HEK293T (cell line): Measurements from ENCODE around the gene MATN1.

Experiments
- BHLHE40 ChIP-seq: fragments of 450-650 bp; IDR thresholded peaks from 2 replicates; pipeline ENCODE4 v1.6.1; 2016; ENCODE audit warnings: mild to moderate bottlenecking, moderate library complexity, borderline replicate concordance
- ELF4 ChIP-seq: fragments of 450-650 bp; IDR thresholded peaks from 2 replicates; pipeline ENCODE4 v1.6.1; 2017; ENCODE audit warnings: antibody characterized with exemption
- FOXA1 ChIP-seq: fragments of 450-650 bp; IDR thresholded peaks from 2 replicates; pipeline ENCODE4 v1.6.1; 2016; ENCODE audit warnings: mild to moderate bottlenecking
- FOXM1 ChIP-seq: fragments of 450-650 bp; IDR thresholded peaks from 2 replicates; pipeline ENCODE4 v1.6.1; 2017; ENCODE audit warnings: mild to moderate bottlenecking, borderline replicate concordance
- HDGF ChIP-seq: fragments of 450-650 bp; IDR thresholded peaks from 2 replicates; pipeline ENCODE4 v1.6.1; 2017; ENCODE audit warnings: antibody characterized with exemption, borderline replicate concordance
- L3MBTL2 ChIP-seq: fragments of 450-650 bp; conservative IDR thresholded peaks from 2 replicates; pipeline ENCODE4 v1.6.1; 2016; ENCODE audit warnings: mild to moderate bottlenecking
- NFRKB ChIP-seq: fragments of 450-650 bp; IDR thresholded peaks from 2 replicates; pipeline ENCODE4 v1.6.1; 2016; ENCODE audit warnings: mild to moderate bottlenecking, moderate library complexity
- PKNOX1 ChIP-seq: fragments of 450-650 bp; IDR thresholded peaks from 2 replicates; pipeline ENCODE4 v1.6.1; 2016
- SP1 ChIP-seq: fragments of 450-650 bp; IDR thresholded peaks from 2 replicates; pipeline ENCODE4 v1.6.1; 2017
- SUZ12 ChIP-seq: fragments of 450-650 bp; IDR thresholded peaks from 2 replicates; pipeline ENCODE4 v1.6.1; 2016; ENCODE audit warnings: mild to moderate bottlenecking
- TARDBP ChIP-seq: fragments of 450-650 bp; IDR thresholded peaks from 2 replicates; pipeline ENCODE4 v1.6.1; 2016
- ZNF384 ChIP-seq: fragments of 450-650 bp; IDR thresholded peaks from 2 replicates; pipeline ENCODE4 v1.6.1; 2016

DNA sequence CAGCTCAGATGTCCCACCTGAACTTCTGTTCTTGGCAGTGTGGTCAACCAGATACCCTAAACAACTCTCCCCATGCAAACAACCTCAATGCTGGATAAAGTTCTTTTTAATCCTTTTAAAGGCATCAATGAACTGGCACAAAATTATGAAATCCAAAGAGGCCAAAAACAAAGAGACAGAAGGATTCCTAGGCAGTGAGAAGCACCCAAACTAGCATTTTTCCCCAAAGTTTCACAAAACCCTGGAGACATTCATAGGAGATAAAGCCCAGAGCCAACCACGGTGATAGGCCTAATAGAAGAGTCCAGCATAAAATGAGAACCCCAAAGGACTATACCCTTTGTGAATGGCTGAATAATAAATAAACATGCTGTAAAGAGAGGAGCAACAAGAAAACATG lies 50.7 kb downstream of the MATN1 start:
- no peak for TF ChIP-seq ELF4
- no peak for TF ChIP-seq BHLHE40
- TF ChIP-seq NFRKB: no peak
- no peak for TF ChIP-seq L3MBTL2
- TF ChIP-seq SUZ12: no peak
- no peak for TF ChIP-seq HDGF
- TF ChIP-seq SP1: no peak
- TF ChIP-seq PKNOX1: no peak
- TF ChIP-seq FOXM1: no peak
- TF ChIP-seq TARDBP: no peak
- TF ChIP-seq FOXA1: no peak
- no peak for TF ChIP-seq ZNF384
